Lung (tissue), 12 donors: ENCODE data around the gene DOCK11. TPM values are rescaled to one million over a fixed set of nuclear protein-coding genes. Genes with fewer than 3 reads are reported as not detected.

Source experiments
- ATAC-seq: fragments of 200-7000 bp; cut with Tn5 transposase; one replicate; pipeline ENCODE4 v1.9.1; 2020; ENCODE audit warnings: moderate number of reproducible peaks; ENCODE audit not compliant: insufficient read depth, low FRiP score
- DNase-seq, 3 donors: peaks; one replicate each; pipeline ENCODE4 v3.0.0-alpha.2; 2013 to 2017
- H3K27ac ChIP-seq, 2 donors: one replicate each; pipeline ENCODE4 v1.5.1; 2013; ENCODE audit warnings: mild to moderate bottlenecking in 2 of 2, moderate library complexity in 2 of 2, control low read depth in 1 of 2, inconsistent platforms in 1 of 2, low read depth in 1 of 2, low read length in 1 of 2
- H3K27me3 ChIP-seq, 3 donors: one replicate each; pipeline ENCODE4 v1.5.1; 2013; ENCODE audit warnings: low read length in 2 of 3; ENCODE audit not compliant: control insufficient read depth in 3 of 3, insufficient read depth in 3 of 3
- H3K36me3 ChIP-seq, 4 donors: one replicate each; pipeline ENCODE4 v1.5.1; 2013; ENCODE audit warnings: low read length in 4 of 4, mild to moderate bottlenecking in 1 of 4, moderate library complexity in 1 of 4; ENCODE audit not compliant: control insufficient read depth in 4 of 4, insufficient read depth in 4 of 4
- H3K4me1 ChIP-seq, 5 donors: one replicate each; pipeline ENCODE4 v1.5.1; 2013; ENCODE audit warnings: low read length in 5 of 5, mild to moderate bottlenecking in 2 of 5, moderate library complexity in 1 of 5; ENCODE audit not compliant: control insufficient read depth in 5 of 5, insufficient read depth in 5 of 5
- H3K4me3 ChIP-seq: one replicate; pipeline ENCODE4 v1.5.1; 2013; ENCODE audit warnings: mild to moderate bottlenecking, control low read depth, moderate library complexity
- H3K9ac ChIP-seq, 2 donors: one replicate each; pipeline ENCODE4 v1.5.1; 2013; ENCODE audit warnings: low read length in 2 of 2, control low read depth in 1 of 2; ENCODE audit not compliant: insufficient read depth in 1 of 2
- H3K9me3 ChIP-seq, 4 donors: one replicate each; pipeline ENCODE4 v1.5.1; 2013; ENCODE audit warnings: low read length in 3 of 4, mild to moderate bottlenecking in 1 of 4, moderate library complexity in 1 of 4; ENCODE audit not compliant: control insufficient read depth in 4 of 4, insufficient read depth in 3 of 4
- WGBS, 2 donors: extraction: QIAGEN DNeasy Blood & Tissue Kit; methylation state at CpG; one replicate each; pipeline ENCODE4 v1.1.7; 2013; 5-methylcytosine and 5-hydroxymethylcytosine counted together
- polyA plus RNA-seq, 2 donors: library from polyadenylated mRNA; stranded (reverse); fragments of 200-250 nt; gene quantifications; one replicate each; pipeline ENCODE4 v1.2.1, GENCODE V29; 2013
- total RNA-seq, 2 donors: library from RNA; depleted of rRNA in 1 of 2; stranded (reverse); fragments of >200 nt in 1 of 2; gene quantifications; one replicate each; pipeline ENCODE4 v1.2.1, GENCODE V29; 2014 to 2021
- TF ChIP-seq, protein P1 (sequence below): IDR thresholded peaks from 2 replicates; pipeline ENCODE4 v1.5.1; 2012; ENCODE audit warnings: mild to moderate bottlenecking; ENCODE audit errors: control extremely low read depth, extremely low read depth
- donor health status: control.
- donor health status: control.
- donor health status: Bipolar disorder and iron deficiency.
- donor health status: healthy.
- donor health status: DM: yes; HTN: yes; CAD: no.

DOCK11 gene
- total and polyA plus RNA-seq, 4 donors = 16.0 to 32.0 (median 23.6) TPM

DNA sequence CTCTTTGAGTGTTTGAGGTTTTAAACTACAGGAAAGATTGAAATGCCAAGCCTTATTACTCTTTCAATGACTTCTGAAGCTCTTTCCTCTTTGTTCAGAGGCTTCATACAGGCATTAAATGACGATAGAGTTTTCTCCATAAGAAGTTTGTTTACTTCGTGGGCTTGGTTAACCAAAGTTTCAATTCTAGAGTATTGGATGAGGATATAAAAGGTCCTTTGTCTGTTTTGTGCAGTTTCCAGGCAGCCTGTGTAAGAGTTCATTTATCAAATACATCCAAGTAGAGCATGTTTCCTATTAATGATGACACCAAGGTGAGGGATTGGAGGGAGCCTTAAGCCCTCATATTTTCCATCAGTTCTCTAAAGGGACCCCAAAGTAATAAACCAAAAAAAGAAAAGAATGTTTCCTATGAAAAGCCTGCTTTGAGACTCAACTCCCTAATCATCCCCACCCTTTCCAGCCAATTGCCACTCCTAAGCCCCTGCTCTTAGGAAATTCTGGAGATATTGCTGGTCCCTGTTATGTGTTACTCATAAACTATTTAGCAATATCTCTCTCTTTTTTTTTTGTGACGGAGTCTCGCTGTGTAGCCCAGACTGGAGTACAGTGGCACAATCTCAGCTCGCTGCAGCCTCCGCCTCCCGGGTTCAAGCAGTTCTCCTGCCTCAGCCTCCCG is 125.6 kb downstream of the DOCK11 start:
- TF ChIP-seq, protein P1, sequence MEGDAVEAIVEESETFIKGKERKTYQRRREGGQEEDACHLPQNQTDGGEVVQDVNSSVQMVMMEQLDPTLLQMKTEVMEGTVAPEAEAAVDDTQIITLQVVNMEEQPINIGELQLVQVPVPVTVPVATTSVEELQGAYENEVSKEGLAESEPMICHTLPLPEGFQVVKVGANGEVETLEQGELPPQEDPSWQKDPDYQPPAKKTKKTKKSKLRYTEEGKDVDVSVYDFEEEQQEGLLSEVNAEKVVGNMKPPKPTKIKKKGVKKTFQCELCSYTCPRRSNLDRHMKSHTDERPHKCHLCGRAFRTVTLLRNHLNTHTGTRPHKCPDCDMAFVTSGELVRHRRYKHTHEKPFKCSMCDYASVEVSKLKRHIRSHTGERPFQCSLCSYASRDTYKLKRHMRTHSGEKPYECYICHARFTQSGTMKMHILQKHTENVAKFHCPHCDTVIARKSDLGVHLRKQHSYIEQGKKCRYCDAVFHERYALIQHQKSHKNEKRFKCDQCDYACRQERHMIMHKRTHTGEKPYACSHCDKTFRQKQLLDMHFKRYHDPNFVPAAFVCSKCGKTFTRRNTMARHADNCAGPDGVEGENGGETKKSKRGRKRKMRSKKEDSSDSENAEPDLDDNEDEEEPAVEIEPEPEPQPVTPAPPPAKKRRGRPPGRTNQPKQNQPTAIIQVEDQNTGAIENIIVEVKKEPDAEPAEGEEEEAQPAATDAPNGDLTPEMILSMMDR = no peak
- no peak overlapping the region for H3K27ac ChIP-seq
- 79 to 89% methylated on average over 8 of the region's 8 CpGs for WGBS, 2 donors

DNA sequence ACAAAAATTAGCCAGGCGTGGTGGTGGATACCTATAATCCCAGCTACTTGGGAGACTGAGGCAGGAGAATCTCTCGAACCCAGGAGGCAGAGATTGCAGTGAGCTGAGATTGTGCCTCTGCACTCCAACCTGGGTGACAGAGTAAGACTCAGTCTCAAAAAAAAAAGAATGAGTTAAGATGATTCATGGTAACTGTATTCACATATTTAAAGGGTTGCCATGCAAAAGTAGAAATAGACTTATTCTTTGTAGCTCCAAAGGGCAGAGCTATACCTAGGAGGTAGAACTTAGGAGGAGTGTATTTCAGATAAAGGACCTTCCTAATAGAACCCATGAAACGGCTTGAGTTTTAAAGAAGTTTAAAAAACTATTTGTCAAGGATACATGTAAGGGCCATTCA is 127.4 kb downstream of the DOCK11 start:
- TF ChIP-seq, protein P1 = no peak
- Histone ChIP-seq H3K4me3 (no peak overlapping the region), H3K27me3 (peaks cover 0 to 3% (median 0%) of the 10 kb centered on the region in 3 donors), H3K27ac (no peak overlapping the region), H3K9me3 (no peaks in the 10 kb centered on the region), H3K9ac (no peak overlapping the region), H3K36me3 (no peaks in the 10 kb centered on the region), H3K4me1 (no peaks in the 10 kb centered on the region)
- 80 to 91% methylated on average over 3 of the region's 3 CpGs for WGBS, 2 donors
- DNase-seq (no peak), ATAC-seq (no peak)

More for the DNA sequence above, 125.6 kb downstream of the DOCK11 start:
- Histone ChIP-seq H3K9ac (no peak overlapping the region), H3K4me1 (no peaks in the 10 kb centered on the region), H3K9me3 (no peaks in the 10 kb centered on the region), H3K27me3 (no peaks in the 10 kb centered on the region), H3K36me3 (no peaks in the 10 kb centered on the region), H3K4me3 (no peak overlapping the region)
- DNase-seq (no peak), ATAC-seq (no peak)

DNA sequence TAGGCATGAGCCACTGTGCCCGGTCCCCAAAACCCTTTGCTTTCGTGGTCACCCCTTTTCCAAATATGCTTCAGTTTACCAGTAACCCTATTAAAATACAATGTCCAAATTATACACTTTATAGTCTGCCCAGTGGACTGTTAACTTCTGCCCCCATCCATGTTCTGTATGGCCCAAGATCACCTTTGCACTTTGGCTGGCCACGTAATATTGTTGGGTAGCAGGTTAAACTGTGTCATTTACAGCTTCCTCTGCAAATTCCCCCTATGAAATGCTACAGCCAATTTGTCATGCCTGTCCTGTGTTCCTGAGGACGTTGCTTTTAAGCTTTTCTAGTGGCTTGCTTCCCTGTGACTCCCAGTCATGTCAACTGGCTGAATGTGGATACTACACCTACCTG is 130.7 kb downstream of the DOCK11 start:
- ATAC-seq = no peak
- 66 to 88% methylated on average over 4 of the region's 4 CpGs for WGBS, 2 donors
- TF ChIP-seq, protein P1 = no peak
- no peaks in the 10 kb centered on the region for H3K9me3 ChIP-seq
- H3K9ac ChIP-seq = no peak overlapping the region
- H3K27me3 ChIP-seq = peaks cover 0 to 3% (median 3%) of the 10 kb centered on the region in 3 donors
- DNase-seq = no peak
- no peaks in the 10 kb centered on the region for H3K4me1 ChIP-seq
- H3K27ac ChIP-seq = no peak overlapping the region
- H3K4me3 ChIP-seq = no peak overlapping the region
- H3K36me3 ChIP-seq = no peaks in the 10 kb centered on the region
